NCI-H446 (cell line): ENCODE measurements around the gene HOXC11.

ENCODE experiments used
- DNase-seq, 2 experiments: peaks; one replicate each; lab custom pipeline; 2025; lab: John Stamatoyannopoulos, UW

The HOXC11 gene

GRCh38 chr12:53942467-53942997 is 30.4 kb upstream of the HOXC11 start:
- DNase-seq = no peak

- no peak for DNase-seq
Observed at GRCh38 chr12:53944209-53944608, 28.7 kb upstream of the HOXC11 start.

- DNase-seq = no peak
Observed at GRCh38 chr12:53944907-53945847, 27.7 kb upstream of the HOXC11 start.

- DNase-seq = no peak
Observed at GRCh38 chr12:53947743-53948142, 25.2 kb upstream of the HOXC11 start.

DNA sequence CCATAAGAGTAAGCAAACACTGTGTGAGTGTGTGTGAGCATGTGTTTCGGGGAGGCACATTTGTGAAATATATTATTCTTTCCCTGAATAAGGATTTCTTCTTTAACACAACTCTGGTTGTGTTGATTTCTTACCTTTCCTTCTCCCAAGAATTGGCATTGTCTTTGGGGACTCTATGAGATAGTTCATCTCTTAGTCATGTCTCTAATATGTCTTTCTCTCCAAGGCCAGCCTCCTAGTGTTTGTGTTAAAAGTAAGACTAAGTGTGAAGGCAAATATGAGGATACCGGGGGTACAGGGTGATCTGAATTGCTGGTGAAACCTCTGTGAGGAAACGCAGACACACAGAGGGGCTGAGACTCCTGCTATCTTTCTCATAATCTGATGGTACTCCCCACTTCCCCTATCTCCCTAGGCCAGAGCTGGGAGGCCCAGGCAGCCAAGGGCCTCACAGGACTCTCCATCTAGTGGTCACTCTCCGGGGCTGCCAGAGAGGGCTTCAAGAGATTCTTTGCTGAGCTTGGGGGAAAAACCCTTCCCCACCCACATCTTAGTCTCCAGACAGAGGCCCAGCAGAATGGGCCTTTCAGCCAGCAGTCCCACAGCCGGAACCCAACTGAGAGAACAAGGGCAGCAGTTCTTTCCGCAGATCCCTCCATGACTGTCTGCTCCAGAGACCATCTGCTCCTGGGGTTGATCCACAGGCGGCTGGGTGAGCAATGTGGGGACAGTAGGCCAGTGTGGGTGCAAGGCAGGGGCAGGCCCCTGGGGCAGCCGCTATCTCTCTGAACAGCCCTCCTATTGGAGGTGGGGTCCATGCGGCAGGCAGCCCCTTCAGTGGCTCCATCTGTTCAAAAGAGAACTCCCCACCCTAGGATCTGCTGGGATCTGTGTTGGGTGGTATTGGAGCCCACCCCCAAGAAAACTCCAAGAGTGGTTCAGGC is 24.0 kb upstream of the HOXC11 start:
- DNase-seq = no peak

DNA sequence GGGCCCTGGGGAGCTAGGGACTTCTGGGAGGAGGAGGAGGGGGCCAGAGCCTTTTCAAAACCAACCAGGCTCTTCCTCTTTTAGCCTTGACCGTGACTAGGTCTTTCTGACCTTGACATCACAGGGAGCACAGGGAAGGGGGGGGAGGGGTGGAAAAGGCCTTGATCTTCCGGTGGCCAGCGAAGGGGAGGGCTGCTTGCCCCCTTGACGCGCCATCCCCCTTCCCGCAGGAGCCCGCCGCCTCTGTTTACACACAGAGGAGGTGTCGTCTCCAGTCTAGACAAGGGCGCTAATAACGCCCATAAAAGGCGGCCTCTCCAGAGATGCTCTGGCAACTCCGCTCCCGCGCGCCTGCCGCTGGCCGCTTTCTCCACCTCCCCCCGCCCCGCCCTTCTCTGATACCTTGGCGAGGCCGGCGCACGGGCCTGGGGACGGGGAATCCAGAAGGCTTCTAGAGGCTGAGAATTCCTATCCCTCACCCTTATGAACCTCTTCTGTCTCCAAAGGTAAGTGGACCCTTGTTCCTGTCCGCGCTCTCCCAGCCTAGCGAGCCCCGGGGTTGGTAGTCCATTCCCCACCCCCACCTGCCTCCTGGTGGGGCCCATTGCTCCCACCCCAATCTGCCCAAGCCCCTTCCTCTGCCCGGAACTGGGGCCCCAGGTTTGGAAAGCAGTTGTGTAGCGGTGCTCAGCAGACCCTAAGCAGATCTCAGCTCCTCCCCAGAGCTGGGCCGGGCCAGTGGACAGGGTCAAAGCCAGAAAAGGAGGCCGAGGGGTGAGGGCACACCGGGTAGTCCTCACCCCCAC is 23.1 kb upstream of the HOXC11 start:
- no peak for DNase-seq

DNA sequence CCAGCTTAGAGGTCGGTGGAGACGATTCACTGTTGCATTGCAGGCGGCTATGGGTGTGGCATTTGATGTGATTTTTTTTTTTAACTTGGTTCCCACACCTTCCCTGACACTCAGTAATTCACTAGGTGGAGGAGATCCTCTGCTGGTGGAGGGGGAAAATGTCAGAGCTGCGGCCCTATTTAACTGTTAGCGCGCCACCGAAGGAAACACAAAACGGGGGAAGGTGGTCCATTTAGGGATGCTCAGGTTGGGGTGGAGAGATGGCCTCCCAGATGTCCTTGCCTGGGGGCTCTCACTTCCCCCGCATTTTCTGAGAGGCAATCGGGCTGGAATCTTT is 22.5 kb upstream of the HOXC11 start:
- no peak for DNase-seq

GRCh38 chr12:53950789-53951576 is 21.9 kb upstream of the HOXC11 start:
- DNase-seq = no peak

DNA sequence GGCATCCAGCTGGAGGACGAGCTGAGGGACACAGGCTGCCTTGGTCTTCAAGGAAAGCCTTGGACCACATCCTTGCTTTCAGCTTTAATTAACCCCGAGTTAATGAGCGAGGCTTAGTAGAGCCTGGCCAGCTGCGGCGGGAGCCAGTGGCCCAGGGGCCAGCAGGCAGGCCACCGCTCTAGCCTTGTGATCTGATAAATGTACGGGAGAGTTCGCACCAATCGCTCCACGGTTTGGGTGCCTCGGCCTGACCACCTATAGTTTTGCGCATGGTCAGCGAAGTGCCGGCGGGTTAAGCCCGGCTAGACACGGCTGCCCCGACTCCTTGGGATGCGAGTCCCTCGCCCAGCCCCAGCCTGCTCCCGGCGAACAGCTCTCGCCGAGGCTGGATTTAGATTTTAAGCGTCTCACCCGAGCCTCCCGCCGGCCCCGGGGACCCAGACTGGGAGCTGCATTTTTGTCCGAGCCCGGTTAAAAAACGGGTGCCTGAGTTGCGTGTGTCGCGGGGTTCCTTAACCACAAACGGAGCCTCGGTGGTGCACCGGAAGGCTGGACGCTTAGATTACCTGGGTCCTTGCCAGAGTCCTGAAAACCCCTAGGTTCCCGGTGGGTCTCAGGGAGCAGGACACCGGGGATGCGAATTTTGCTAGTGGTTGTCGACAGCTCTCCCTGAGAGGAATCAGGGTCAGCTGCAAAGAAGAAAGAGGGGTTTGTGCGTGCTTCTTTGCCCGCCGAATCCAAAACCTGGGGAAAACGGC is 21.2 kb upstream of the HOXC11 start:
- no peak for DNase-seq

GRCh38 chr12:53952335-53952694 is 20.6 kb upstream of the HOXC11 start:
- no peak for DNase-seq

DNA sequence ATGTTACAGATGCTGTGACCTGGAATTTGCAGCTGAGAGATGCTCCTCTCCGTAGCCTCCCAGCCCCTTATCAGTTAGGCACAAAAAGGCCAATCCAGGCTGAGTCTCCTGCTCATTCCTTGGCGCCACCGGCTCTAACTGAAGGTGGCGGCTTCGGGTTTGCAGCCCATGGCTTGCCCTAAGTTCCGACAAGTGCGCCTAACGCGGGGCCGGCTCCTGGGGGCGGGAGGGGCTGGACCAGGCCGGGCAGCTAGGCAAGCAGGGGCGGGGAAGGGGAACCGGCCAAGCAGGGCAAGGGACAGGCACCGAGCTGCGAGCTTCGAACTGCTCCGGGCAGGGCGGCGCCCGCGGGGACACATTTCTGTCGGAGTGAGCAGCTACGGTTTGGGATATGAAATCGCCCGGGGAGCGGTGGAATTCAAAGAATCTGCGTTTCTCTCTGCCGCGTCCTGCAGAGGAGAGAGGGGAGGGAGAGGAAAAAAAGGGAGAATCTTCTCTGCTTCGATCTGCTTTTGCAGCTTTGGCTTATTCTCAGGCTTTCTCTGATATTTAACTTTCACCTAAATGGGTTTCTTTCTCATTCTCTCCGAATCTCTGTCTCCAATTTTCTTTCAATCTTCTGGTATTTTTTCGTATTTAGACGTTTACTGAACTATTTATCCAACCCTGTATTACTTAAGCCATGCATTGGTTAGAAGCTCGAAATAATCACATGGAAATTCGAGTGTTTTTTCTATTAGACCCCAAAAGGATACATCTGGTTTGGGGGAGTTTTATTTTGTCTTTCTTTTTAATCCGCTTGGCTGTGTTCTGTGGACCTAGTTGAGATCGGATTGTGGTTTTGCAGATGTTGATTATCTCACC is 19.8 kb upstream of the HOXC11 start:
- no peak for DNase-seq

GRCh38 chr12:53953831-53954693 is 18.9 kb upstream of the HOXC11 start:
- DNase-seq = no peak

- DNase-seq = no peak
Observed at GRCh38 chr12:53954694-53955035, 18.3 kb upstream of the HOXC11 start, which contains the start of gene HOXC12. HOXC12 (plus strand) TSS chr12:53954903; CDS start chr12:53954930, 27 bp downstream.

DNA sequence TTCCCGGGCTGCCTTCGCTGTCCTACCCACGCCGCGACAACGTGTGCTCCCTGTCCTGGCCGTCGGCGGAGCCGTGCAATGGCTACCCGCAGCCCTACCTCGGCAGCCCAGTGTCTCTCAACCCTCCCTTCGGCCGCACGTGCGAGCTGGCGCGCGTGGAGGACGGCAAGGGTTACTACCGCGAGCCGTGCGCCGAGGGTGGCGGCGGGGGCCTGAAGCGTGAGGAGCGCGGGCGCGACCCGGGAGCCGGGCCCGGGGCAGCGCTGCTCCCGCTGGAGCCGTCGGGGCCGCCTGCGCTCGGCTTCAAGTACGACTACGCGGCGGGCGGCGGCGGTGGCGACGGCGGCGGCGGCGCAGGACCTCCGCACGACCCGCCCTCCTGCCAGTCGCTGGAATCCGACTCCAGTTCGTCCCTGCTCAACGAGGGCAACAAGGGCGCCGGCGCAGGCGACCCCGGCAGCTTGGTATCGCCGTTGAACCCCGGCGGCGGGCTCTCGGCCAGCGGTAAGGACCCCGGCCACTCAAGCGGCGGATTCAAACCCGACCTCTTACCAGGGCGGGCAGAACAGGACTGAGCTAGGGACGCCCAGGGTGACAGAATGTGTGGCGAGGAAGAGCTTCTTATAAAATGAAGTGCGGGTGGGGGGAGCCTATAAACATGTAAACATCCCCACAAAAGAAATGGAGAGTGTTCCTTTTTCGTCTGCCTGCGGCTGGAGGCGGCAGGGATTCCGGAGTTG is 17.7 kb upstream of the HOXC11 start:
- DNase-seq = no peak

DNA sequence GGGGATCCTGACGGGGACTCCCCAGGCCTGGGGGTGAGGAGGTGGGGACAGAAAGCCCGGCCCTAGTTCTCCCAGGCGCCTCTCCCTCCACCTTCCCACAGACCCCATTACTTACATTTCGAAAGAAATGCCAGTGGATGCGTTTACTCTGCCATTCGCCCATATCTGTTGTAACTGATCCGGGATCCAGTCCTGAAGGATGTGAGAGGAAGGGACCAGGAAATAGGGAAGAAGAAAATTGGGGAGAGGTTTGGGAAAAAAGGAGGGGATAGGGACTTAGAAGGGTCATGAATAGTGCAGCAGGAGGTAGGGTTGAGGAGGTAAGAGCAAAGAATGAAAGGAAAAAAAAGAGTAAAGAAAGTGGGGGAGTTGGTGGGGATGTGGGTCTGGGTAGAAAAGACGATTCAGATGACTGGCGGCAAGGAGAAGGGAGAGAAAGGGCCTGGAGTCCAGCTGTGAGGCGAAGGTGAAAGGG is 17.1 kb upstream of the HOXC11 start:
- no peak for DNase-seq

DNA sequence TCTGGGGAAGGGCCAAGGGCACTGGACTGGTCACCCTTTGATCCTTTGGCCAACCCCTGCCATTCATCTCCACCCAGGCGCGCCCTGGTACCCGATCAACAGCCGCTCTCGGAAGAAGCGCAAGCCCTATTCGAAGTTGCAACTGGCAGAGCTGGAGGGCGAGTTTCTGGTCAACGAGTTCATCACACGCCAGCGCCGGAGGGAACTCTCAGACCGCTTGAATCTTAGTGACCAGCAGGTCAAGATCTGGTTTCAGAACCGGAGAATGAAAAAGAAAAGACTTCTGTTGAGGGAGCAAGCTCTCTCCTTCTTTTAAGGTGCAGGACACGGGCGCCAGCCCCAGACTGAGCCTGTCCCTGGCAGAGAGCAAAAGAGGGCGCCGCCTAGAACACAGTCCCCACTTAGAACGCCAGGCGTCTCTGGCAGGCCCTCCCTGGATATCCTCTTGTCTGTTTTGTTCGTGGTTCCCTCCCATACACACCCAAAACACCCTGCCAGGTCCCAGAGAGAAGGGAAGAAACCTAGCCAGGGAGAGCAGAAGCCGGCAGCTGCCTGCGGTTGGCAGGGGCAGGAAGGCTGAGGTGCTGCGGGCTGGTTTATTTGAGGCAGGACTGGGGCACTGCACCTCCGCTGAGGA is 16.6 kb upstream of the HOXC11 start:
- no peak for DNase-seq
